ENCODE data around the gene GALNT17.

GRCh38 chr7:71404726-71405345 is 272.9 kb downstream of the GALNT17 start:
- TF ChIP-seq GATA2 (IDR thresholded peaks at IDR 0.05; ENCODE audit: low read depth, low read length) (no peak), GATA3 (IDR thresholded peaks at IDR 0.05; ENCODE audit: low read depth, low read length) (no peak)

Measured in SH-SY5Y (cell line).